Upper lobe of left lung (tissue), 6 donors: ENCODE measurements around the gene C19orf25. TPM values are rescaled to one million over a fixed set of nuclear protein-coding genes. Genes with fewer than 3 reads are reported as not detected.

Source experiments
- ATAC-seq, 2 donors: fragments of 200-7000 bp; cut with Tn5 transposase; one replicate each; pipeline ENCODE4 v1.9.1; 2022; ENCODE audit warnings: mild to moderate bottlenecking in 2 of 2, moderate library complexity in 2 of 2; ENCODE audit not compliant: low FRiP score in 2 of 2
- DNase-seq, 2 donors: peaks; one replicate each; pipeline ENCODE4 v3.0.0-alpha.2; 2019 to 2020
- H3K27ac ChIP-seq, 4 donors: fragments of 200-600 bp; sonication (generic); one replicate each; pipeline ENCODE4 v1.5.1; 2016 to 2019
- H3K27me3 ChIP-seq, 4 donors: fragments of 200-600 bp; sonication (generic); one replicate each; pipeline ENCODE4 v1.5.1; 2017 to 2019
- H3K36me3 ChIP-seq, 4 donors: fragments of 200-600 bp; sonication (generic); one replicate each; pipeline ENCODE4 v1.5.1; 2016 to 2019
- H3K4me1 ChIP-seq, 4 donors: fragments of 200-600 bp; sonication (generic); one replicate each; pipeline ENCODE4 v1.5.1; 2018 to 2019
- H3K4me3 ChIP-seq, 4 donors: fragments of 200-600 bp; sonication (generic); one replicate each; pipeline ENCODE4 v1.5.1; 2017 to 2019; ENCODE audit warnings: mild to moderate bottlenecking in 2 of 4, moderate library complexity in 1 of 4
- H3K9me3 ChIP-seq, 4 donors: fragments of 200-600 bp; sonication (generic); one replicate each; pipeline ENCODE4 v1.5.1; 2018 to 2019
- EP300 ChIP-seq, 4 donors: sonication (generic); formaldehyde crosslinking; IDR thresholded peaks; one replicate each; pipeline ENCODE4 v1.5.1; 2017; ENCODE audit warnings: antibody characterized with exemption in 4 of 4, control low read depth in 2 of 4
- POLR2A ChIP-seq, 4 donors: fragments of 450-650 bp; IDR thresholded peaks; one replicate each; pipeline ENCODE4 v1.5.1; 2016 to 2017; ENCODE audit warnings: antibody characterized with exemption in 4 of 4, mild to moderate bottlenecking in 2 of 4
- POLR2AphosphoS5 ChIP-seq, 2 donors: sonication (generic); formaldehyde crosslinking; IDR thresholded peaks; one replicate each; pipeline ENCODE4 v1.5.1; 2017; ENCODE audit warnings: antibody characterized with exemption in 2 of 2
- WGBS, 2 donors: methylation state at CpG; one replicate each; pipeline ENCODE4 v1.1.5; 2017 to 2018; 5-methylcytosine and 5-hydroxymethylcytosine counted together
- total RNA-seq, 6 donors: library from RNA; depleted of rRNA in 4 of 6; stranded (reverse); fragments of >200 nt in 4 of 6; gene quantifications; one replicate each; pipeline versions ENCODE4 v1.1.0 to v1.2.1, GENCODE V29; 2016 to 2021
- TF ChIP-seq, protein P1 (sequence below), 6 experiments: fragments of 450-650 bp in 4 of 6; fragments of 200-600 bp in 2 of 6; sonication (generic) in 2 of 6; IDR thresholded peaks; one replicate each; pipeline ENCODE4 v1.5.1; 2016 to 2019; ENCODE audit warnings: antibody characterized with exemption in 6 of 6
- donor health status: DM: no; HTN: no; CAD: no; lungs with moderate emphysema.
- donor health status: DM: no; HTN: yes; CAD: no; lungs with severe emphysema.

The C19orf25 gene
- total RNA-seq, 6 donors from 2014 or later, result 27.2 to 82.8 (median 37.5) TPM

DNA sequence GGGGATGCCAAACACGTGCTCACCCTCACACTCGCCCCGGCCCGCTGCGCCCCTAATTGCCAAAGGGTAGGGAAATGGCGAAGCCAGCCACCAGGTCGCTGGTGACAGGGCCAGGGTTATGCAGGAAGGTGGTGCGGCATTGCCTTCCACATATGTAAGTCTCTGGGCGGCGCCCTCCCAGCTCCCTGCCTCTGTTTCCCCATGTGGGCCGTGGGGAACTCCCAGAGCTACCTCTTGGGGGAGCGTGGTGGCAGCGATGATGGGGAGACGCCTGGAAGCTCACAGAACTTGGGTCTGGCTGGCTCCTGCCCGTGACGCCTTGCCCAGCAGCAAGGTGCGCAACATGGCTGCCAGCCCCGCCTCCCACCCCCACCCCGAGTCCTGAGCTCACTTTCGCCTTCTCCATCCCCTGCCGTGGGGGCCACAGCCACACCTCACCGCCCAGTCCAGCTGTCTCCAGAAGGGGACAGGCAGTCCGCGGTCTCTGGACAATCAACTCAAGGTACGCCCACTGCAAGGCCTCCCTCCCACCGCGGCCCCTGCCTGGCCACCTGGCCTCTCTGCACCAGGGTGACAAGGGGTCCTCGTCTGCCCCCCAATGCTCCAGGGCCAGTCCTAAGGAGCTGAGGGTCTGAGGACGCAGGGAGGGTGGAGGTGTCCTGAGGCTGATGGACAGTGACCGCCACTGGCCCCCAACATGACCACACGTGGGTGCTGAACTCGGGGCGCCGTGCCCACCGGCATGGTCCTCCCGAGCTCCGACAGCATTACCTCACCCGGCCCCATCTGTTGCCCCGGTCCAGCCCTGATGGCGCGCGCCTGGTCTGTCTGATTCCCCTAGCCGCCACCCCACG is 6.6 kb downstream of the C19orf25 start:
- no peak overlapping the region for H3K4me3 ChIP-seq
- peaks cover 5 to 54% (median 39%) of the 10 kb centered on the region in 4 donors for H3K27me3 ChIP-seq
- TF ChIP-seq EP300 (IDR thresholded peaks at IDR 0.05), result no peak
- no peak for TF ChIP-seq POLR2A (IDR thresholded peaks at IDR 0.05)
- TF ChIP-seq, protein P1, sequence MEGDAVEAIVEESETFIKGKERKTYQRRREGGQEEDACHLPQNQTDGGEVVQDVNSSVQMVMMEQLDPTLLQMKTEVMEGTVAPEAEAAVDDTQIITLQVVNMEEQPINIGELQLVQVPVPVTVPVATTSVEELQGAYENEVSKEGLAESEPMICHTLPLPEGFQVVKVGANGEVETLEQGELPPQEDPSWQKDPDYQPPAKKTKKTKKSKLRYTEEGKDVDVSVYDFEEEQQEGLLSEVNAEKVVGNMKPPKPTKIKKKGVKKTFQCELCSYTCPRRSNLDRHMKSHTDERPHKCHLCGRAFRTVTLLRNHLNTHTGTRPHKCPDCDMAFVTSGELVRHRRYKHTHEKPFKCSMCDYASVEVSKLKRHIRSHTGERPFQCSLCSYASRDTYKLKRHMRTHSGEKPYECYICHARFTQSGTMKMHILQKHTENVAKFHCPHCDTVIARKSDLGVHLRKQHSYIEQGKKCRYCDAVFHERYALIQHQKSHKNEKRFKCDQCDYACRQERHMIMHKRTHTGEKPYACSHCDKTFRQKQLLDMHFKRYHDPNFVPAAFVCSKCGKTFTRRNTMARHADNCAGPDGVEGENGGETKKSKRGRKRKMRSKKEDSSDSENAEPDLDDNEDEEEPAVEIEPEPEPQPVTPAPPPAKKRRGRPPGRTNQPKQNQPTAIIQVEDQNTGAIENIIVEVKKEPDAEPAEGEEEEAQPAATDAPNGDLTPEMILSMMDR (IDR thresholded peaks at IDR 0.05), result no peak
- no peak for TF ChIP-seq POLR2AphosphoS5 (IDR thresholded peaks at IDR 0.05)
- H3K27ac ChIP-seq, result no peak overlapping the region
- no peak for ATAC-seq
- peaks cover 41 to 55% (median 47%) of the 10 kb centered on the region in 4 donors for H3K4me1 ChIP-seq
- peaks cover 0 to 26% (median 11%) of the 10 kb centered on the region in 4 donors for H3K36me3 ChIP-seq
- no peaks in the 10 kb centered on the region for H3K9me3 ChIP-seq
- DNase-seq, result peak in 1 of 2 donors; percentile 80
- WGBS, 2 donors, result 40 to 55% methylated on average over 2 to 43 of the region's 44 CpGs

DNA sequence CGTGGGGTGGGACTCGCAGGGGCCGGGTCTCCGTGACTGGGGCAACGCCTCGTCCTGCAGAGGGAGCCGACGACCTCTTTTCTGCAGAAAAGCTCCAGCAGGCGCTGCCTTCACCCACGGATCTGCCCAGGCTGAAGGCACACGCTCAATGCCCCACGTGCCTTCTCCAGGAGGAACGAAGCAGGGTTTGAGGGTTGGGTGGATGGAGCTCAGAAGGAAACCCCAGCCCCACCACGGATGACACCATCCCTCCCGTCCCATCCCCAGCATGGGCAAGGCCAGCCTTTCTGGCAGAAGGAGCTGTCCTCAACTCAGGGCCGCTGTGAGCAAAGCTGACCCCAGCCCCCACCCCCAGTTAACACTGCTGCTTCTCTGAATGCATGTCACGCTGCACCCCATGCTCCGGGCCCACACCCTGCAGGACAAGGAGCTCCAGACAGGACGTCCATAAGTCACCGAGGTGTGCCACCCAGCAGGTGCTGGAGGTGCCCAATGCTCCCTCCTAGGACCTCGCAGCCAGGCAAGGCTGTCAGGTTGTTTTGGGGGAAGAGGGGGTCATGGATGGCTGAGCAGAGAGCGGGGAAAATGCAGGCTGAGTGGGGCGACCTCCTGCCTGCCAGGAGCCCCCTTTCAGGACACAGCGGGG is 7.4 kb downstream of the C19orf25 start:
- peak overlapping the region in 1 of 4 donors; percentile 48 for H3K4me3 ChIP-seq
- H3K36me3 ChIP-seq, result peaks cover 0 to 23% (median 11%) of the 10 kb centered on the region in 4 donors
- no peak overlapping the region for H3K27ac ChIP-seq
- no peaks in the 10 kb centered on the region for H3K9me3 ChIP-seq
- 30% methylated on average over 24 of the region's 24 CpGs; no CpG with 5 or more reads in 1 of the 2 donors for WGBS, 2 donors
- ATAC-seq (no peak), DNase-seq (peak in 1 of 2 donors; percentile 29)
- TF ChIP-seq POLR2A (IDR thresholded peaks at IDR 0.05) (no peak), EP300 (IDR thresholded peaks at IDR 0.05) (no peak), POLR2AphosphoS5 (IDR thresholded peaks at IDR 0.05) (no peak)
- TF ChIP-seq, protein P1 (IDR thresholded peaks at IDR 0.05), result no peak
- peaks cover 5 to 63% (median 47%) of the 10 kb centered on the region in 4 donors for H3K27me3 ChIP-seq
- peaks cover 48 to 60% (median 51%) of the 10 kb centered on the region in 4 donors for H3K4me1 ChIP-seq

DNA sequence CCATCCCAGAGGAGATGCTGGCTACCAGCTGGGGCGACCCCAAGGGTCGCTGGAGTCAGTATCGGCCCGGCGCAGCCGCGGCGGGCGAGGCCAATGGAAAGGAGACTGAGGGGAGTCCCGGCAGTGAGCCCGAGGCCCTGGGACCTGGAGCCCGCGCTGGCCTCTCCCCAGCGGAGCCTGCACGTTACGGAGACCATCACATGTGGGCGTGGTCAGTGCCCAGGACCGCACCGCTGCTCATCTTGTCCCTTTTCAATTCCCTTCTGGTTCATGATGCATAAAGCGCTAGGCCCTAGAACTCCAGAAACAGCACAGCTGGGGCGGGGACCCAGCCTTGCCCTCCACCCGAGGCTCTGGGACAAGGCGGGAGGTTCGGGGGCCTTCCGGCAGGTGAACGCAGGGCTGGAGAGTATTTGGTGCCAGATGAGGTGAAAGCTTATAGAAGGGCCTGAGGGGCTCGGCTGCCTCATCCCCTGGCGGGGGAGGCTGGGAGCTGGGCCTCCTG is 8.0 kb downstream of the C19orf25 start:
- 2 to 11% methylated on average over 11 to 28 of the region's 28 CpGs for WGBS, 2 donors
- H3K4me3 ChIP-seq, result peak overlapping the region in 3 of 4 donors; percentile 24 to 50 (median 48)
- peak in 1 of 2 donors; percentile 86 for DNase-seq

DNA sequence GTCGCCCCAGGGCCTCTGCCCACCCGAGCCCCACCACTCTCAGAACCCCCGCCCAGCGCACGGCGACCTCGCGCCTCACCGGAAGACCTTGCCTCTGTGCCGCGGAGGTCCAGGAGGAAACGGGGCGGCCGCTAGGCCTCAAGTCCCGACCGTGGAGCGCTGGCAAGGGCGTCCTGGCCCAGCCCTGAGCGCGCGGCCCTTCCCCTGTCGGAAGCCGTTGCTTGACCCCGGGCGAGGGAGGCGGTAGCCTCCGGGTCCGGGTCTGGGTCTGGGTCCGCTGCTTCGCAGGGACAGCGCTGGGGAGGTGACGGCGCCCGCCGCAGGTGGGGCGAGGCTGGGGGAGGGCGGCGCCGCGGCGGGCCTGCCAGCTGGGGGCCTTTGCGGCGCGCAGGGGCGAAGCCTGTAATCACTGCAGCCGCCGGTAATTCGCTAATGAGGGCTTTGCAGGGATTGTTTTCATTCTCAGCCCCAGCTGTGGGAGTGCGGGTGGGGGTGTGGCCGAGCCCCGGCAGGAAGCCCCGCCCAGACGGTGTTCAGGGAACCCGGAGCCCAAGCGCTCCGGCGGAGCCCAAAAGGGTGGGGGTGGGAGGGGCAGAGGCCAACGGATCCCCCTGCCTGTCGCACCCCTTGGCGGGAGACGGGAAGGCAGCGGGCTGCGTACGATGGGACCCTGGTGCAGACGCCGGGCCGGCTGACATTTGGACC is 8.6 kb downstream of the C19orf25 start:
- ATAC-seq, result peak in 1 of 2 donors; percentile 33

More for the DNA sequence above, 8.0 kb downstream of the C19orf25 start:
- Histone ChIP-seq H3K4me1 (peaks cover 52 to 65% (median 56%) of the 10 kb centered on the region in 4 donors), H3K27me3 (peaks cover 5 to 68% (median 52%) of the 10 kb centered on the region in 4 donors), H3K9me3 (no peaks in the 10 kb centered on the region), H3K36me3 (peaks cover 0 to 18% (median 9%) of the 10 kb centered on the region in 4 donors), H3K27ac (no peak overlapping the region)
- ATAC-seq, result no peak
- TF ChIP-seq EP300 (IDR thresholded peaks at IDR 0.05) (no peak), POLR2AphosphoS5 (IDR thresholded peaks at IDR 0.05) (no peak), POLR2A (IDR thresholded peaks at IDR 0.05) (no peak)
- TF ChIP-seq, protein P1 (IDR thresholded peaks at IDR 0.05), result no peak

More for the DNA sequence above, 8.6 kb downstream of the C19orf25 start:
- DNase-seq, result peak in 1 of 2 donors; percentile 90
- no peak for TF ChIP-seq POLR2AphosphoS5 (IDR thresholded peaks at IDR 0.05)
- TF ChIP-seq POLR2A (IDR thresholded peaks at IDR 0.05), result no peak
- no peak for TF ChIP-seq EP300 (IDR thresholded peaks at IDR 0.05)
- TF ChIP-seq, protein P1 (IDR thresholded peaks at IDR 0.05), result no peak
- H3K4me3 ChIP-seq, result peak overlapping the region; percentile 24 to 50 (median 40)
- peaks cover 5 to 74% (median 53%) of the 10 kb centered on the region in 4 donors for H3K27me3 ChIP-seq
- H3K27ac ChIP-seq, result no peak overlapping the region
- 1 to 4% methylated on average over 10 to 28 of the region's 67 CpGs for WGBS, 2 donors
- H3K4me1 ChIP-seq, result peaks cover 58 to 72% (median 62%) of the 10 kb centered on the region in 4 donors
- H3K9me3 ChIP-seq, result no peaks in the 10 kb centered on the region
- H3K36me3 ChIP-seq, result peaks cover 0 to 12% (median 7%) of the 10 kb centered on the region in 4 donors
